Left cardiac atrium (tissue), 4 donors: ENCODE results near the gene DOCK10. TPM values are rescaled to one million over a fixed set of nuclear protein-coding genes. Genes with fewer than 3 reads are reported as not detected.

Experiments used
- ATAC-seq, 2 donors: fragments of 200-7000 bp; cut with Tn5 transposase; one replicate each; pipeline ENCODE4 v1.9.1; 2020; ENCODE audit warnings: mild to moderate bottlenecking in 2 of 2, moderate library complexity in 2 of 2
- DNase-seq: peaks from one replicate; pipeline ENCODE4 v3.0.0-alpha.2; 2020
- intact Hi-C, 2 donors: fragments of 100-400 bp; cut with DNase I; formaldehyde crosslinking; loops; one replicate each; pipeline versions ENCODE4 v1.14.1 to v1.15.1; 2022 to 2023
- total RNA-seq, 2 donors: library from RNA; stranded (reverse); fragmentation: NEBNext Ultra II Directional; extraction: Animal tissue kit (Norgen Biotek cat#: 25700); gene quantifications; one replicate each; pipeline ENCODE4 v1.2.1, GENCODE V29; 2021
- donor health status: DM: no; HTN: yes; CAD: no.
- donor health status: DM: no; HTN: yes; CAD: no; lungs with severe emphysema.
- donor health status: DM: yes; HTN: yes; CAD: no.
- donor health status: Dilated cardiomyopathy.

The DOCK10 gene
- total RNA-seq, 2 donors from 2014 or later = 4.2 to 5.0 TPM

DNA sequence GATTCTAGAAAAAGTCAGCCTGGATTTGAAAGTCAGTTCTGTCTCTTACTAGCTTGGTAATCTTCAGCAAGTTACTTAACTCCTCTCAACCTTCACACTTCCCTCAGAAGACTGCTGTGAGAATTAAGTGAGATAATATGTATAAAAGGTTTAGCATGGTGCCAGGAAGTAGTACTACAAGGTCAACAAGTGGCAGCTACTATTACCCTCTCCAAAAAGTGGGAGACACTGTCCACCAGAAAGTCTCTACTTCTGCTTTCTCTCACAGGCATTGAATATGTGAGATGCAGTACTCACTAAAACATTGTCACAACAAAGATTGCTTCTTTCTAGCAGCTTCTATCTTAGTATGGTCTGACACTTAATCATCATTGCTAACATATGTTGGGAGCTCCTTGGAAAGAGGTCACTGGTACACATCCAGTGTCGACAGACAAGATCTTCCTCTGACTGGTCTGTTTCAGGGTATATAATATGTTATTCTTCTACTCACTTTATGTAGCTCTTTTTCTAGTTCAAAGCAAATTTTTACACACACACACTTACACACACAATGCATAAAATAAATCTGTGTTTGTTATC, 47.9 kb downstream of the DOCK10 start:
- ATAC-seq (no peak), DNase-seq (no peak)
- intact Hi-C loops = loop anchor here in 1 of 2 donors (10.0 kb wide), 1 partner anchor 150 kb away; no protein-coding TSS in a partner anchor

DNA sequence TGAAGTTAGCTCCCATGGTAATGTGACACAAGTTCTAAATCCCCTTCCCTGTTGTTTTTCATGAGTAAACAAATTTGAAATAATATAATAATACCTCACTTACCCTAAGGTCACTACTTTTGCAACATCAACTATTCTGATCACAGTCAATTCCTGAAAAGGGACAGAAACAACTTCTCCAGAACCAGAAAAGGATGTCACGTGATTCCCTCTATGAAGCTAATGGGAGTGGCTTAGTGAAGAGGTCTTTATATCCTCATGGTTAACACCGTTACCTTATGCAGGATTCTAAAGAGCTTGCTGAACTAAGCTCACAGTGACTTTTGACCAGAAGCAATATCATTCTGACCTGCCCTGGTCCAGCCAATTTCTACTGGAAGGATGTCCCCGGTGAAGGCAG, 51.6 kb downstream of the DOCK10 start:
- no peak for ATAC-seq
- intact Hi-C loops = loop anchor here in 1 of 2 donors (10.0 kb wide), 1 partner anchor 146 kb away; no protein-coding TSS in a partner anchor
- DNase-seq = no peak

DNA sequence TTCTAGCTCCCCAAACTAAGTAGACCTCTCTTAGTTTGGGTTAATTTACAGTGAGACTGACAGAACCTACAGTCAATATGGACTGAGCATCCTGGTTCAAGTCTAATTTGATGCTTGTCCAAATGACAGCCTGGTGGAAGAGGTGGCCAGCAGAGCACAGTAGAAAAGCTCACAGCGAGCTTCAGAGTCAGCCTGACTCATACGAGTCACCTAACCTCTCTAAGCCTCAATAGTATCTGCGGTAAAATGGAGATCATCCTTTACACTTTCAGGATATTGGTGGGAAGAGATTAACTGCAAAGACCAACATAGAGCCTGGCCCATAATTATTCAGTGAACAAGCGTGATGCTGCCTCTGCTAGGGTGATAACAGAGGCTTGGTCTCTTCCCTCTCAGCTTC, 54.5 kb downstream of the DOCK10 start:
- DNase-seq (no peak), ATAC-seq (no peak)
- intact Hi-C loops = no loop called here

DNA sequence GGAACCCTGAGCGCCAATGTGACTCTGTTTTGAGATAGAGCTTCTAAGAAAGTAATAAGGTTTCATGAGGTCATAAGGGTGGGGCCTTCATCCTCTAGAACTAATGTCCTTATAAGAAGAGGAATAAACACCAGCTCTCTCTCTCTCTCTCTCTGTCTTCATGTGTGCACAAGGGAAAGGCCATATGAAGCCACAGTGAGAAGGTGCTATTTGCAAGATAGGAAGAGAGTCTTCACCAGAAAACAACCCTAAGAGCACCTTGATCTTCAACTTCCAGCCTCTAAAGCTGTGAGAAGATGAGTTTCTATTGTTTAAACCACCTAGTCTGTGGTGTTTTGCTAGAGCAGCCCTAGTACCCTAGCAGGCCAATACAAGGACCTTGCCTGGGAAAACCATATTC, 55.8 kb downstream of the DOCK10 start:
- intact Hi-C loops = no loop called here
- DNase-seq (no peak), ATAC-seq (no peak)

DNA sequence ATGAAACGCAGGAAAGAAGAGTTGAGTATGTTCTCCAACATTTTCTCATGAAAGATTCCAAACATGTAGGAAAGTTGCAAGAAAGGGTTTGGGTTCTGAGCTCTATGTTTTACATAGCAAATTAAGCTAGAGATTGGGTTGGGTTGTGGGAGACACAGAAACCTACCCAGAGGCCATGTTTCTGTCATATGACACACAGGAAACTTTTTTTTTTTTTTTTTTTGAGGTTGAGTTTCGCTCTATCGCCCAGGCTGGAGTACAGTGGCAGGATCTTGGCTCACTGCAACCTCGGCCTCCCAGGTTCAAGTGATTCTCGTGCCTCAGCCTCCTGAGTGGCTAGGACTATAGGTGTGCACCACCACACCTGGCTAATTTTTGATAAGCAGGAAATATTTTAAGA, 57.6 kb downstream of the DOCK10 start:
- intact Hi-C loops = no loop called here
- DNase-seq (no peak), ATAC-seq (no peak)

DNA sequence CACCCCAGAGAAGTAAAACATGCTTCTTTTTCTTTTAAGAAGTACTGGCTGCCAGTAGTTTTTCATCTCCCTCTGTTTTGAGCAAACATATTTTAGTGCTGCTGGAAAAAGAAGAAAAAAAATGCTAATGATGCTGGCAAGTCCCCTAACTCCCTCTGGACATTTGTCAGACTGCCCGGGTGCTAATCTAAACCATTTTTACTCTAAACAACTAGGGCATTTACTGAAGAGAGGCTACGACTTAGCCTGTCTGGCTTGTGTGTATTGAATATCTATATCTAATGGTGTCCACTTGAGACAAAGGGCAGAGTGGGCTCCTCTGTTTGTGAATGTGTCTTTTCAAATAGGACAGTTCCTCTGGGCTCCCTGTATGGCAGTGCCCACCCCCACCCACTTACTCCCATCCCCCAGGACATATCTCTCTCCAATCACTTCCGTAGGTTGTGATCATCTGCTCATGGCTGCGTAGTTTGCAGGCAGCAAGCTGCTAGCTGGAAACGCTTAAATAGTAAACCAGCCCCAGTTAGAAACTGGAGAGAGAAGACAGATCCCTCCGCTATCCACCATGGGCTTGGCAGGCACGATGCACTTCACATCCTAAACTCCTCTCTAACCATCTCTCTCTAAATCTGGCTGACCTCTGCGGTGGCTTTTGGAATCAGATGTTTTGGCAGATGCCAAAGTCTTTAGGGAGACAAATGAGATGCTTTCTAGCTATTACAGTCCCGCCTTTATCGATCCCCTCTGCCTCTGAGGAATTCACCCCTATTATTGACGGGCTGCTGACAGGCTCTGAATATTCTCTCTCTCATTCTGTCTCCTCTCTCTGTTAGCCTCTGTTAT, 58.3 kb downstream of the DOCK10 start:
- DNase-seq = no peak
- intact Hi-C loops = no loop called here
- peak; percentile 18 to 43 for ATAC-seq

DNA sequence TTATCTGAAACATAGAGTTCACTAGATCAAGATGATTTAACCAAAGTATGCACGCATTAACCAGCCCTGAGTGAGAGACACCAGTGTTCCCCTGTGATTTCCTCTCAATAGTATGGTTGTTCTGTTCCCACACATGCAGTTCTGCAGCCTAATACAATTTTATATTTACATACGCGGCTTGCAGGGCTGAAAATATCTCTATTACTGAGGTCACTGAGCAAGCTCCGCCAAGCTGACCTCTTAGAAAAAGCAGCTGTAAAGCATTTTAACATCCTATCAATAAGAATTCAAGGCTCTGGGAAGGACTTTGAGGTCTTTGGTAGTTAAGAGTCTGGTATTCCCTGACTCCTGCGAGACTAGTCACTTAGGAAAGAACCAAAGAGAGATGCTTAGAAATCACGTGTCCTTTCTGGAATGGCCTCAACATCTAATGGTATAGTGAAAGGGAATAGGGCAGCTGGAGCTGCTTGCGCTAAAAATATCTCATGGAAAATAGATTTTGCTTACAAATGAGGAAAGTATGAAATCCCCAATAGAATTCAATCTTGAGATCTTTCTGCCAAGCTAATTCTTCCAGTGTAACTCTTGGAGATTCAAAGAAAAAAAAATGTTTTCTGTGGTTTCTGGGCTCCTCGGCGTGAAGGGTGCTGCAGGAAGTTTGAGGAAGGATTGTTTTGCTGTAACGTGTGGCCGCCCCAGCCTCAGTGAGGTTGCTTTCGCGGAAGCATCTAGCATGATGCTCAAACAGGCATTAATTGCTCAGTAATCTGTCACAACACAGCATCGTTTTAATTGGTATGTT, 59.2 kb downstream of the DOCK10 start:
- peak; percentile 43 to 62 for ATAC-seq
- intact Hi-C loops = no loop called here
- DNase-seq = no peak

DNA sequence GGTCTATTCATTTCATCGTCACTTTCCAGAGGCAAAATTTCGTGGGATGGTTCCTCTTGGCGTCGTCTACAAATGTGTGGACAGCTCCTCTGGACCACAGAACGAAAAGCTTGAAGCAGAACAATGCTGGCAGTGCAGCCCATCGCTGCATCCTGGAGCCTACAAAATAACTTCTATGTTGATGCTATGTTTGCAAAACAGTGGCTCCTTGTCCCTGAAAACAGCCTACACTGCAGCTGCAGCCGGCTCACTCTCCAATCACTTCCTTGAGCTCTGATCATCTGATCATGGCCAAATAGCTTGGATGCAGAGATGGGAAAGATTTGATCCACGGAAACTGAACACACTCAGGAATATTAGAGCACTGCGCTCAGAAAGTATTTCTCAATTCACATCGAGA, 60.0 kb downstream of the DOCK10 start:
- intact Hi-C loops = no loop called here
- peak; percentile 45 to 48 for ATAC-seq
- DNase-seq = no peak

DNA sequence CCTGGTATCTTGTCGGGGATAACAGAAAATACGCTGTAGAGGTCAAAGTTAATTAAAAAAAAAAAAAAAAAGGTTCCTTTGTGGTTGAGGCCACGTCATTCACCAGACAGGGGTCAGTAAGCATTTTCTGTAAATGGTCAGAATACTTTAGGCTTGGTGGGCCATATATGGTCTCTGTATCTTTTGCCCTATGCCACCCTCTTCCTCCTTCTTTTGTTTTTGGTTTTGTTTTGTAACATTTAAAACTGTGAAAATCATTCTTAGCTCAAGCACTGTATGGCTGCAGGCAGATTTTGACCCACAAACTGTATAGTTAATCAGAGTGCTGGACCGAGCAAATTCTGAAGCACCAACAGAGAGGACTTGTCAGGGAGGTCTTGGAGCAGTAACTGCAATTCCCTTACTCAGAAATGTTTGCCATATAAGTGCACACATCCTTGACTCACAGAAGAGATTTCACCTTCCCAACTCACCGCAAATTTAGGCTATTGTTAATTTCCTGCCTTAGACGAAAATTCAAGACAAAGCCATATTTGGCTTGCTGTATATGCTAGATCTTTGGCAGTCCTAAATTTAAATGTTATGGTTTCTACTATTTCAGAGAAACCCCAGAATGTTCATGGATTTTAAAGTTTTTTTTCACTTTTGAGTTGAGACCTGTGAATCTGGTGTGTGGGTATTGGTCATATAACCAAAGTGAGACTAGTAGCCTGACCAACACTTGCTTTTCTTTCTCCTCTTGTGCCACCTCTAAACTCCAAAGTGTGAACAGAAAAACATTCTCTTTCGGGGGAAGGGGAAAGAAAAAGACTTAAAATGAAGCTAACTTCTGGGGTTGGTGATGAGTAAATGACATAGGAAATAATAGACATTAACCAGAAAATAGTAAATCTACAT, 65.4 kb downstream of the DOCK10 start:
- DNase-seq (no peak), ATAC-seq (no peak)
- intact Hi-C loops = no loop called here

DNA sequence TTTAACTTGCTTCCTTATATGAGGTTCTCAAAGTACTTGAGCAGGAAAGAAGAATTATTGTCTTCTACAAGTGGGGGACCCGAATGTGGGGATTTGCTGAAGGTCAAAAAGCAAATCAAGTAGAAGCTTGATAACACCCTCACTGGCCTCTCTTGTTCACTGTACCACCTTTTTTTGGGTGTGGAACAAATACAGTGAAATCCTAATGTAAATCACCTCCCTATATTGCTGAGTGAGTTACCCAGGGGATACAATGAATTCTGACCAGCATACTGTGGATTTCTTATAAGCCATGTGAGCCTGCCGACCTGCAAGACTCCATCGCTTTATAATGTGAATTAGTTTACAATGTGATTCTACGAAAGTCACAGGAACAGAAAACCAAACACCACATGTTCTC, 66.5 kb downstream of the DOCK10 start:
- ATAC-seq (no peak), DNase-seq (no peak)
- intact Hi-C loops = no loop called here

DNA sequence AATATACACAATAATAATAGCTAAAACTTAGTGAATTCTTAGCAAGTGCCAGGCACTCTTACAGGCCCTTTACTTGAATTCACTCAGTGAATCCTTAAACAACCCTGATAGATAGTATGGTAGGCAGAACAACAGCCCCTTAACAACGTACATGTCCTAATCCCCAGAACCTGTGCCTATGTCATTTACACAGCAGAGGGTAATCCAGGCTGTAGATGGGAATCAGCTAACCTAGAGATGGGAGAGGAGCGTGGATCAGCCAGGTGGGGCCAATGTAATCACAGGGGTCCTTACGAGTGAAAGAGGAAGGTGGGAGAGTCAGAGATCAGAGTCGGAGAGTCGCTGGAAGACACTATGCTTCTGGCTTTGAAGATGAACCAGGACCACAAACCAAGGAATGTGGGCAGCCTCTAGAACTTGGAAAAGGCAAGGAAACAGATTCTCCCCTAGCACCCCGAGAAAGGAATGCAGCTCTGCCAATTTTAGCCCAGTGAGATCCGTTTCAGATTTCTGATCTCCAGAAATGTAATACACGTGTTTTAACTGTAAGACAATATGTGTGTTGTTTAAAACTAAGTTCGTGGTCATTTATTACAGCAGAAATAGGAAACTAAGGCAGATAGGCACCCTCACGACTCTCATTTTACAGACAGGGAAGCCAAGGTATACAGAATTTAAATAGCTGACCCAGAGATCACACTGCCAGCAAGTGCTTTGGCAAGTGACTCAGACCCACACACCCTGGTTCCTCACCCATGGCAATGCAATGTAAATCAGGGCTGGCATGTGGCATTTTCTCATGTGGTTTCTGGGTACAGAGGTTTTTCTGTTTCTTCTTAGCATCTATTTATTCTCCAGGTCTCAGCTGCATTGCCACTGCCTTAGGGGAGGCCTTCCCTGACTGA, 68.9 kb downstream of the DOCK10 start:
- intact Hi-C loops = no loop called here
- DNase-seq (no peak), ATAC-seq (no peak)

DNA sequence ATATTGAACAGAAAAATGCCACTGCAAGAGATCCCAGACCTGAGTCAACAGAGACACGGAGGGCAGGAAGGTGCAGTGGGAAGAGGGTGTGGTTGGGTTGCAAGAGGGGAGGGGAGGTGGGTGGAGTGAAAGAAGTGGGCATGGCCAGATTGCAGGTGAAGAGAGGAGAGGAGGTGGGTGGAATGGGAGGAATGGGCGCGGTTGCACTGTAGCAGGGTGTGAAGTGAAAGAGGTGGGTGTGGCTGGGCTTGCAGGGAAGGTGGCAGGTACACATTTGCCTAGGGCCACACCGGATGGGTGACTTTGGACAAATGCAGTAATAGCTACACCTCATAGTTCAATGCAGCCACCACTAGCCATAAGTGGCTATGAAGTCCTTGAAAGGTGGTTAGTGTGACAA, 71.1 kb downstream of the DOCK10 start:
- no peak for DNase-seq
- intact Hi-C loops = no loop called here
- ATAC-seq = no peak

DNA sequence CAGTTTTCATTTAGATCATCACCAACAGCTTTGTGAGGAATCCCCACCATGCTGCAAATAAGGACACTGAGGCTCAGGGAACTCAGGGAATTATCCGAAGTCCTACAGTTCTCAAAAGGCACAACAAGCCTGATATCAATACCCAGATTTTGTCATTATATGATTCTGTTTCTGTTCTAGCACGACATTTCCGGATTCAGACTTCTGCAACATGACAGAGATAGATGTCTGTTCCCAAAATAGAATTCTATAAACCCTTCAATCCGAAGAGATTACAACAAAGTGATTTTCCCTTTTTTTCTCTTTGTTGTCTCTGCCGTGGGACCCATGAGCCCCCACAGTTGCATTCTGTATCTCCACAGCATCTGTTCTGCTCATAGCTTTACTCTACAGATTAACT, 72.0 kb downstream of the DOCK10 start:
- intact Hi-C loops = no loop called here
- ATAC-seq (no peak), DNase-seq (no peak)

DNA sequence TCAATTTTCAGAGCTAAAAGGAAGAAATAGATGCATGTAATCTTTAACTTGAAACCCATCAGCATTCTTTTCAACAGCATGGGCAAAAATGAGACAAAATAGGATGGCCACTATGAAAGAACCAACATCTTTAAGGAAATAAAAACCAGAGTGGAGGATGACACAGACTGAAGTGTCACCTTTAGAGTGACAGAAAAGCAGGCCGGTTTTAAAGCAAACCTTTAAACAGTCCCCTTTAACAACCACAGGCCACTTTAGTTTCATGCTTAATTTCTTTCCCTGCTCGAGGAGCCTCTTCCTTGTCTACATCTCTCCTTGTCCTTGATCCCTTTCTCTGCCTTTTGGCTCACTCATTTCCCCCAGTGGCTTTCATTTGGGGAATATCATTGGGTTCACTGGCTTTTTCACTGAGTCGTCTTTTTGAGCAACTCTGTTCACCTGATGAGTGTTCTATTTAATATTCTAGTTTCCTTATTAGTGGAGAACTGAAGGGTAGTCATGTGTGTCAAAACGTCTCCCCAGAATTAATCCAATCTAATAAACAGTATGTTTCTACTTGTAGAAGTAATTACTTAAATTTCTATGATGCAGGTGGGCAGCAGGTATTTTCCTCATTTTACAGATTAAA, 72.5 kb downstream of the DOCK10 start:
- DNase-seq = no peak
- intact Hi-C loops = no loop called here
- no peak for ATAC-seq

DNA sequence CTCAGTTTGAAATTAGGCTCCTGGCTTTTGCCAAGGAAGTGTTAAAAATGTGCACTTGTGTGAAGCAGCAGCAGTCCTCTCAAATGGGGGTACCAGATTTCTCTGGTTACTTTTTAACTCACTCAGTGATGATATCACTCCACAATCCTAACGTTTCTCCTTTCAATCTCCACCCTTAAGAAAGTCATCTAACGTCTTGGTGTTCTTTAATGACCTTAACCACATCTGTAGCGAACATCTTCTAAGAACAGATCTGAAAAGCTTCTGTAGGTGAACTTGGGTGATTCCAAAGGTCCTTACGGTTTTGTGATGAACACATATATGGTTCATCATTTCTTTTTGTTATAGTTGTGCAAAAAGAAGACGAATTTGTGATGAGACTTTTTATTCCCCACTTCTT, 73.2 kb downstream of the DOCK10 start:
- DNase-seq (no peak), ATAC-seq (no peak)
- intact Hi-C loops = no loop called here

DNA sequence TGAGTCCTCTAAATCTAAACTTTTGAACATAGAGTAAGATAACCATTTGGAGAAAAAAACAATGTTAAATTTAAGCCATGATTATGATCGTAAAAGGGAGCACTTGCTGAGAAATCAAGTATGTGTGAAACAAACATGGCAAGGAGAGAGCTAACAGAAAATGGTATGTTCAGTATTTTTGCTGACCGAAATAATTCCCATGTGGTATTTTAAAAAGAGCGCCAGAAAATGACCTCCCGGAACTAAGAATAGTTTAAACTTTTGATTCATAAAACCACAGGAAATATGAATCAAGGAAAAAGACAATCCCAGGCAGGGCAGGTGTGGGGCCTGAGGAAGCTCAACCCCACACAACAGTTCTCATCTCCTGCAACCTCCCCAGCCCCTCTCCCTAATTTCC, 74.2 kb downstream of the DOCK10 start:
- ATAC-seq = no peak
- DNase-seq = no peak
- intact Hi-C loops = no loop called here

DNA sequence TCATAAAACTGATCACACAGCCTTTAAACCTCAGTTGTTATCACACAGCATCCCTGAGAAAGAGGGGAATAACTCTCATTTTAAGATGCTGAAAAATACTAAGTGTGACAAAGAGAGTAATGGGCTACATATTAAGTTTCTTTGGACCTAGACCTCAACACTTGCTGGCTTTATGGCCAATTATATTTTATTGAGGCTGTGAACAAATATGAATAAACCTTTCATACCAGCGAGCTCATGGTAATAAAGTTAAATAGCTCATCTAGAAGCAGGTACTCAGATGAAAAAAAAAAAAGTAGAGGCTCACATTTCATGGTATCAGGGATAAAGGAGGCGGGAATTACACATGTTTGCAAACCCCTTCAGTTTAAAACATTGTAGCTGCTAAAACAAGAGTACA, 75.7 kb downstream of the DOCK10 start:
- ATAC-seq (no peak), DNase-seq (no peak)
- intact Hi-C loops = no loop called here

DNA sequence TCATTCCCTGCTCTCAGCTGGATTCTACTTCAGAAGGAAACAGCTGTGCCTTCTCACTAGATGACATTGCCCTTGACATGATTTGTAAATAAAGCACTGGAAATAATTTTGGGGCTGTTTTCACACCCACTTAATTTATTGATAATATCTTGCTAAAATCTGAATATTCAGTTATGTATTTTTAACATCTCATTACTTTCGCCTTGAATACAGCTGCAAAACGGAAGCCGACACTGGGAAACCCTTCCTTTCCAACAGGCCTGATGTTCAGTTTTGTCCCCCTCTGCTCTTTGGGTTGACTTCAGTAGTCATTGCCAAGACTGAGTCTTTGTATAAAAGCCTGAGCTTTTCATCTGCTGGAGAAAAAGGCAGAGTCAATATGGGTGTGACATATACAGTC, 82.7 kb downstream of the DOCK10 start:
- DNase-seq (no peak), ATAC-seq (no peak)
- intact Hi-C loops = no loop called here
